ENCODE data around the gene CHURC1. TPM values are rescaled to one million over a fixed set of nuclear protein-coding genes. Genes with fewer than 3 reads are reported as not detected.

The CHURC1 gene
- polyA plus RNA-seq, 6 donors from 2014 or later = 101 to 151 (median 133) TPM

DNA sequence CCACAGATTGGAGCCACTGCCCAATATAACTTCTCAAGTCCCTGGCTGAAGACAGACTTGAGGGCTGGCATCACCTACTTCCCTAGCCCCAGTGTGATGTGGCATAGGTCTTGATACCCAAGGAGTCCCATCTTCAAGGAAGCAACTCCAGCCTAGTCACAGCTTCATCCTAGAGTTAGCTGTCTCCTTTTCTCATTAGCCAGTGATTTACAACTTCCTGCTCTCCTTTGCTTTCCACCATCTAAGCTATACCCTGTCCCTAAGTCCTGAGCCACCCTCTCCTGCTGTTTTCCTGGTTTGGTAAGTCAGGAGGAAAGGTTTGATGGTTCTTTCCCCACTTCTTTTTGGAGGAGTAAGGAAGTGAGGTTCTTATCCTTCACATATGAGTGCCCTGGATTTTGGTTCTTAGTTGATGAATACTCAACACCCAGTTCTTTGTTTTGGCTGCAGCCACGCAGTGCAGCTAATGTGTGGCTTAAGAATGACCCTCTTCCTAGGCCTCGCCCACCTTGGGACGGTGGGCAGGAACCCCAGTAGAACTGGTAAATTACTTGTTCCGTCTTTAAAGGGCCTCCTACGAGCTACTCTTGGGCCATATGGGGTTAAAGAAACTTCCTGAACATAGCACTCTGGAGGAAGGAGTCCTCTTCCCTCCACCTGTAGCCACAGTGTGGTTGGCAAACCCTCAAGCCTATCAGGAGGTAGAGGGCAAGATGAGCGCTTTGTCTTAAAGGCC is 32.2 kb downstream of the CHURC1 start:
- peaks cover 6 to 31% of the 10 kb centered on the region in 2 donors for H3K36me3 Mint-ChIP-seq
- H3K27me3 Mint-ChIP-seq = no peaks in the 10 kb centered on the region
- no peaks in the 10 kb centered on the region for H3K9me3 Mint-ChIP-seq
- H3K27ac Mint-ChIP-seq = no peak overlapping the region
- no peak for ATAC-seq (ENCODE audit: low read depth in 2 of 2)
- no peak for DNase-seq
- peak overlapping the region in 2 of 8 donors; percentile 63 to 74 for H3K4me3 Mint-ChIP-seq
- peaks cover 32 to 36% (median 33%) of the 10 kb centered on the region in 3 donors for H3K4me1 Mint-ChIP-seq

DNA sequence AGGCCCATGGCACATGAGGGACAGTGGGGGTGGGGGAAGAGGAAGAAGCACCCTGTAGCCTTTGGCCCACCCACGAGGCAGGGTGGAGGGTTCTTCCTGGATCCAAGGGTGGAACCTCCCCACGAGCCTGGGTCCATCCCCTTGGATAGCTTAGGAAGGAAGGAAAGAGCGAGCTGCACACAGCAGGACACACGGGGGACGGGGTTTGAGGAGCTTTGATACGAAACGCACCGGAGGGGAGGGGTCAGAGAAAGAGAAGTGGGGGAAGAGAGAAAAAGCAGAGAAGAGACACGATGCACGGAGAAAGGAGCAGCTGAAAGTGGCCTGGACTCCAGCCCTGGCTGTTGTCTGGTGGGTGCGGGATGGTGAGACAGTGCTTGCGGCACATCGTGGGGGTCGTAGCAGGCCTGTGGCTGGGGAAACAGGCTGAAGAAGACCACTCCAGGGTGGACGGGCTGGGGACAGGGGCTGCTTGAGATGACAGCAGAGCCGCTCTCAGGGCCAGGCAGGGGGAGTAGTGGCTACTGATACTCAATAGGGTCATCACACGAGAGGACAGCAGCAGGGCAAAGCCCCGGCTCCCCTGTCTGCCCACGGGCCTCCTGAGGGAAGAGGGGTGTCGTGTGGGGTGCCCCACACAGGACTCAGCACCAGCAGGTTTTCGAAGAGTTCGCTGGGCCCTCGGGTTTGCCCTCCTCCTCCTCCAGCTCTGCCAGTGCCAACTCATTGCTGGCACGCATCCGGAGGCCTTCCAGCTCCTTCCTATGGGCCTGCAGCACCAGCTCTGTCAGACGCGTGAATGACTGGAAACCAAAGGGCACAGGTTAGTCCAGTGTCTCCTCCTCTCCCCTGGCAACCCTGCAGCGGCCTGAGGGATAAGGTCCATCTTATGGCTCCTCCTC is 33.7 kb downstream of the CHURC1 start:
- Mint-ChIP-seq H3K4me3 (peak overlapping the region in 1 of 8 donors; percentile 64), H3K4me1 (peaks cover 37 to 42% (median 38%) of the 10 kb centered on the region in 3 donors), H3K36me3 (peaks cover 6 to 31% of the 10 kb centered on the region in 2 donors), H3K27ac (no peak overlapping the region), H3K27me3 (no peaks in the 10 kb centered on the region), H3K9me3 (no peaks in the 10 kb centered on the region)
- ATAC-seq (ENCODE audit: low read depth in 2 of 2) = no peak
- no peak for DNase-seq

- Mint-ChIP-seq H3K27me3 (no peaks in the 10 kb centered on the region), H3K4me1 (peaks cover 36% of the 10 kb centered on the region in 3 donors), H3K27ac (no peak overlapping the region), H3K9me3 (no peaks in the 10 kb centered on the region), H3K36me3 (peaks cover 6 to 31% of the 10 kb centered on the region in 2 donors), H3K4me3 (no peak overlapping the region)
- DNase-seq (no peak), ATAC-seq (ENCODE audit: low read depth in 2 of 2) (no peak)
These were observed 34.5 kb downstream of the CHURC1 start for GRCh38 chr14:64948612-64949210.

DNA sequence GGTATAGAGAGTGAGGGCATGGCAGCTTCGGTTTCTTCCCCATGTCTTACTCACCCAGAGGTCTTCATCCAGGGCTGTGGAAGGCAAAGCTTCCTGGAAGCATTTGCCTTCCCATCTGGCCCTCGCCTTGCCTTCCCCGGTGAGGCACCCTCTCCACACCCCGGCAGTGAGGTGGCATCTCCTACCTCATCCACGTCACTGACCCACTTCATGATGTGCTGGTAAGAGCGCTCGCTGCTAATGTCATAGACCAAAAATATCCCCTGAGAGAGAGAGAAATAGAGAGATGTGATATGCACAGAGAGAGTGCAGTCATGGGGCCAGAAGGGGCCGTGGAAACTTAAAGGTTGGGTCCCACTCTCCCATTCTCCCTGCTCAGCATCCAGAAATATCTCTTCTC is 36.6 kb downstream of the CHURC1 start:
- Mint-ChIP-seq H3K9me3 (no peaks in the 10 kb centered on the region), H3K27me3 (no peaks in the 10 kb centered on the region), H3K4me1 (peaks cover 18 to 30% (median 24%) of the 10 kb centered on the region in 3 donors), H3K36me3 (peaks cover 6 to 21% of the 10 kb centered on the region in 2 donors), H3K27ac (no peak overlapping the region), H3K4me3 (no peak overlapping the region)
- DNase-seq (no peak), ATAC-seq (ENCODE audit: low read depth in 2 of 2) (no peak)

DNA sequence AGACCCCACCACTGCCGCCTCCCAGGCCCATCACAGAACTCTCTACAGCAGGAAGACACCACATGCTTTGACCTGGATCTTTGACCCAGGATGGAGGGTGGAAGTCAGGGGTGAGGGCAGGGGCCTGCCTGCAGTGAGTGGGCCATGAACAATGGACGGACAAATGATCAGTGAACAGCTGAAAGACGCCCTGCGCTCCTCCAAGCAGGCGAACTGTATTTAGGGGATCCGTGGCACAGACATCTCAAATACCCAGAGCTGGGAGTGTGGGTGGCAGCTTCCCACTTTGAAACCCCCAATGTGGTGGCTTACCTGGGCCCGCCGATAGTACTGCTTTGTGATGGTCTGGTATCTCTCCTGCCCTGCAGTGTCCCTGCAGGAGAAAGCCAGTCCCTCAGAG is 37.0 kb downstream of the CHURC1 start:
- ATAC-seq (ENCODE audit: low read depth in 2 of 2) = no peak
- Mint-ChIP-seq H3K4me3 (no peak overlapping the region), H3K27ac (peak overlapping the region in 1 of 6 donors; percentile 36), H3K36me3 (peaks cover 3 to 17% of the 10 kb centered on the region in 2 donors), H3K27me3 (no peaks in the 10 kb centered on the region), H3K9me3 (no peaks in the 10 kb centered on the region), H3K4me1 (peaks cover 15 to 30% (median 24%) of the 10 kb centered on the region in 3 donors)
- no peak for DNase-seq

DNA sequence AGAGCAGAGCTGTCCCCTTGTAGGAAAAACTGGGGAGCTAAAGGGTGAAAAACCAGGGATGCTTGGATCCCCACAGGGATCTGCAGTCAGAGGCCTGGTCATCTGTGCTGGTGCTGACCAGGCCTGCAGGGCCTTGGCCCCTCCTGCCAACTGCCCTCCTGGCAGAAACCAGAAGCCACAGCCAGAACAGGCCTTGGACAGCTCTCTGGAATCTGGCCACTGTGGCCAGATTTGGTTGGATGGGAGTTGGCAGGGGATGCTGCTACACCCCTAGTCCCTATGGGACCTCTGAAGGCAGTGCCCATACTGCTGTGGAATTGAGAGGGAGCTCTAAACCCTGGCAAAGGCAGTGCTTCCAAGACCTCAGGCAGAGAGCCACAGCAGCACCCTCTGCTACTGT is 37.5 kb downstream of the CHURC1 start:
- H3K27me3 Mint-ChIP-seq = no peaks in the 10 kb centered on the region
- peaks cover 0 to 13% of the 10 kb centered on the region in 2 donors for H3K36me3 Mint-ChIP-seq
- H3K9me3 Mint-ChIP-seq = no peaks in the 10 kb centered on the region
- H3K4me1 Mint-ChIP-seq = peaks cover 15 to 30% (median 24%) of the 10 kb centered on the region in 3 donors
- no peak overlapping the region for H3K4me3 Mint-ChIP-seq
- DNase-seq (no peak), ATAC-seq (ENCODE audit: low read depth in 2 of 2) (no peak)
- peak overlapping the region in 2 of 6 donors; percentile 29 to 36 for H3K27ac Mint-ChIP-seq

DNA sequence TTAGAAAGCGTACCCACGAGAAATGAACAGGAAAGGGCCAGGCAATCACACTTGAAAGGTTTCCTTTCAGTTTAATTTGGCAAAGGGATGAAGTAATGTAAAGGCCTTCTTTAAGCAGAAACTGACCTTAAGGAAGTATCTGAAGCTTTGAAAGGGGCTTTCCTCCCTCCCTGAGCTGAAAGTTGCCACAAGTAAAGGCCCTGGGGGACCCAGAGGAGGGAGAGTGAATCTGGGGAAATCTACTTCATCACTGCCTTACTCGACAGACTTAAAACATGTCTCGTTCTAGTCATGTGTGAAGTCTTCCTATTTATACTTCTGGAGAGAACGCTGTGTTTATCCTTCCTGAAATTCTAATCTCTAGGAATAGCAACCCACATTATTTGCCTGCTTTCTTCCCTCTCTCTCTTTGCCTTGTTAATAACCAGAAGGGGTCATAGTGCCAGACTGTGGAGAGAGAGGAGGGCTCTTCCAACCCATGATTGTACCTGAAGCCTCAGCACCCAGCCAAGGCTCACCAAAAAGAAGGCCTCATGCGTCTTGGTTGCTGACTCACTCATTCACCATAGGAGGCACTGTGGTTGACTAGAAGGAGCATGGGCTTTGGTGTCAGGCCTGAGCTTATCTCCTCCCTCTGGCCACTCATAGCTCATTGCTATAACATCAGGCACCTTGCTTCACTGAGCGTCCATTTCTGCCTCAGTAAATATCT is 38.5 kb downstream of the CHURC1 start:
- peaks cover 0 to 3% of the 10 kb centered on the region in 2 donors for H3K36me3 Mint-ChIP-seq
- no peaks in the 10 kb centered on the region for H3K27me3 Mint-ChIP-seq
- DNase-seq = no peak
- H3K4me1 Mint-ChIP-seq = peaks cover 12 to 30% (median 24%) of the 10 kb centered on the region in 3 donors
- H3K27ac Mint-ChIP-seq = peak overlapping the region in 5 of 6 donors; percentile 48 to 94 (median 66)
- H3K4me3 Mint-ChIP-seq = peak overlapping the region in 3 of 8 donors; percentile 13 to 73 (median 26)
- ATAC-seq (ENCODE audit: low read depth in 2 of 2) = peak in 1 of 2 donors; percentile 49
- no peaks in the 10 kb centered on the region for H3K9me3 Mint-ChIP-seq

- Mint-ChIP-seq H3K4me1 (peaks cover 12 to 30% (median 24%) of the 10 kb centered on the region in 3 donors), H3K9me3 (no peaks in the 10 kb centered on the region), H3K27me3 (no peaks in the 10 kb centered on the region), H3K36me3 (no peaks in the 10 kb centered on the region), H3K27ac (peak overlapping the region in 3 of 6 donors; percentile 48 to 94 (median 67)), H3K4me3 (peak overlapping the region in 2 of 8 donors; percentile 13 to 73)
- DNase-seq = no peak
- no peak for ATAC-seq (ENCODE audit: low read depth in 2 of 2)
These were observed 39.0 kb downstream of the CHURC1 start for GRCh38 chr14:64953310-64953654.

DNA sequence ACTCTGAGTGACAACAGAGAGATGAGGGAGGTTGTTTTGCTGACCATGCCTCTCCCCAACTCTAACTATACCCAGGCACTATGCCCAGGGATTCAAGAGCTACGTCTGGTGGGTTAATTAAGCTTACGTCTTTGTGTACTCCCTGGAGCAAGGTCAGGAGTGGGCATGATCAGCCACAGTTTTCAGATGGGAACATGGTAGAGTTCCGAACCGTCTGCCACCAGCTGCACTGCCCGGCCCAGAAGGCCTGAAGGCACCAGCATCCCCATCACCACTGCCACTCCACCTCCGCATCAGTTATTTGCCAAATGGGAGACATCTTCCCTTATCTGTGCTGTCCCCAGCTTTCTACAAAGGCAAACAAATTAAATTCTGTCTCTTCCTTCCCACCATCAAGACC is 39.4 kb downstream of the CHURC1 start:
- Mint-ChIP-seq H3K36me3 (no peaks in the 10 kb centered on the region), H3K27me3 (no peaks in the 10 kb centered on the region), H3K4me3 (no peak overlapping the region), H3K27ac (peak overlapping the region in 2 of 6 donors; percentile 51 to 91), H3K4me1 (peaks cover 12 to 27% (median 24%) of the 10 kb centered on the region in 3 donors), H3K9me3 (no peaks in the 10 kb centered on the region)
- ATAC-seq (ENCODE audit: low read depth in 2 of 2) = no peak
- no peak for DNase-seq

- ATAC-seq (ENCODE audit: low read depth in 2 of 2) = no peak
- H3K27ac Mint-ChIP-seq = no peak overlapping the region
- no peaks in the 10 kb centered on the region for H3K27me3 Mint-ChIP-seq
- H3K4me1 Mint-ChIP-seq = peaks cover 12 to 24% (median 23%) of the 10 kb centered on the region in 3 donors
- H3K9me3 Mint-ChIP-seq = no peaks in the 10 kb centered on the region
- no peaks in the 10 kb centered on the region for H3K36me3 Mint-ChIP-seq
- H3K4me3 Mint-ChIP-seq = no peak overlapping the region
- no peak for DNase-seq
These were observed 40.4 kb downstream of the CHURC1 start for GRCh38 chr14:64954491-64955240.

GRCh38 chr14:64955297-64955696 is 41.0 kb downstream of the CHURC1 start:
- no peak for DNase-seq
- Mint-ChIP-seq H3K27ac (no peak overlapping the region), H3K36me3 (no peaks in the 10 kb centered on the region), H3K9me3 (no peaks in the 10 kb centered on the region), H3K4me3 (peak overlapping the region in 1 of 8 donors; percentile 69), H3K27me3 (no peaks in the 10 kb centered on the region), H3K4me1 (peaks cover 12 to 24% (median 24%) of the 10 kb centered on the region in 3 donors)
- ATAC-seq (ENCODE audit: low read depth in 2 of 2) = no peak

DNA sequence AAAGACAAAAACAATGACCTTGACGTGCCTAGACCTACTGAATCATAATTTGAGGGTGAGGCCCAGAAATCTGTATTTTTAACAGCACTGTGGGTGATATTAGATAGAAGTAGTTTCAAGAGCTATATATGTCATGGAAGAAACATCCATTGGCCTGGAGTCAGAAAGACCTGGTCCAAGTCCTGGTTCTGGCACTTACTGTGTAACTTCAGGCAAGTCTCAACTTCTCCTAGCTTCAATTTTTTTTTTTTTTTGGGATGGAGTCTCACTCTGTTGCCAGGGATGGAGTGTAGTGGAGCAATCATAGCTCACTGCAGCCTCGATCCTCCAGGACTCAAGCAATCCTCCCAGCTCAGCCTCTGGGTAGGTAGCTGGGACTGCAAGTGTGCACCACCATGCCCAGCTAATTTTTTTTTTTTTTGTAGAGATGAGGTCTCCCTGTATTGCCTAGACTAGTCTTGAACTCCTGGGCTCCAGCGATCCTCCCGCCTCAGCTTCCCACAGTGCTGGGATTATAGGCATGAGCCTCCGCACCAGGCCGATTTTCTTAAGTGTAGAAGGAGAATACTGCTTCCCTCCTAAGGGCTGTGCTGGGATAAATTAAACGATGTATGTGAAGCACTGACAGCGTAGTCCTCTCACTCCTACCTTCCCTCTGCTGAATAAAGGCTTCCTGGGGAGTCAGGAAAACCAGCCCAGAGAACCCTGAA is 42.6 kb downstream of the CHURC1 start:
- no peak for ATAC-seq (ENCODE audit: low read depth in 2 of 2)
- H3K9me3 Mint-ChIP-seq = no peaks in the 10 kb centered on the region
- no peaks in the 10 kb centered on the region for H3K27me3 Mint-ChIP-seq
- H3K36me3 Mint-ChIP-seq = no peaks in the 10 kb centered on the region
- no peak for DNase-seq
- peak overlapping the region in 1 of 6 donors; percentile 60 for H3K27ac Mint-ChIP-seq
- H3K4me3 Mint-ChIP-seq = no peak overlapping the region
- peaks cover 12 to 21% (median 16%) of the 10 kb centered on the region in 3 donors for H3K4me1 Mint-ChIP-seq

All from naive B cell (primary cell).